ENCODE results near the gene C10orf71.

The C10orf71 gene, protein sequence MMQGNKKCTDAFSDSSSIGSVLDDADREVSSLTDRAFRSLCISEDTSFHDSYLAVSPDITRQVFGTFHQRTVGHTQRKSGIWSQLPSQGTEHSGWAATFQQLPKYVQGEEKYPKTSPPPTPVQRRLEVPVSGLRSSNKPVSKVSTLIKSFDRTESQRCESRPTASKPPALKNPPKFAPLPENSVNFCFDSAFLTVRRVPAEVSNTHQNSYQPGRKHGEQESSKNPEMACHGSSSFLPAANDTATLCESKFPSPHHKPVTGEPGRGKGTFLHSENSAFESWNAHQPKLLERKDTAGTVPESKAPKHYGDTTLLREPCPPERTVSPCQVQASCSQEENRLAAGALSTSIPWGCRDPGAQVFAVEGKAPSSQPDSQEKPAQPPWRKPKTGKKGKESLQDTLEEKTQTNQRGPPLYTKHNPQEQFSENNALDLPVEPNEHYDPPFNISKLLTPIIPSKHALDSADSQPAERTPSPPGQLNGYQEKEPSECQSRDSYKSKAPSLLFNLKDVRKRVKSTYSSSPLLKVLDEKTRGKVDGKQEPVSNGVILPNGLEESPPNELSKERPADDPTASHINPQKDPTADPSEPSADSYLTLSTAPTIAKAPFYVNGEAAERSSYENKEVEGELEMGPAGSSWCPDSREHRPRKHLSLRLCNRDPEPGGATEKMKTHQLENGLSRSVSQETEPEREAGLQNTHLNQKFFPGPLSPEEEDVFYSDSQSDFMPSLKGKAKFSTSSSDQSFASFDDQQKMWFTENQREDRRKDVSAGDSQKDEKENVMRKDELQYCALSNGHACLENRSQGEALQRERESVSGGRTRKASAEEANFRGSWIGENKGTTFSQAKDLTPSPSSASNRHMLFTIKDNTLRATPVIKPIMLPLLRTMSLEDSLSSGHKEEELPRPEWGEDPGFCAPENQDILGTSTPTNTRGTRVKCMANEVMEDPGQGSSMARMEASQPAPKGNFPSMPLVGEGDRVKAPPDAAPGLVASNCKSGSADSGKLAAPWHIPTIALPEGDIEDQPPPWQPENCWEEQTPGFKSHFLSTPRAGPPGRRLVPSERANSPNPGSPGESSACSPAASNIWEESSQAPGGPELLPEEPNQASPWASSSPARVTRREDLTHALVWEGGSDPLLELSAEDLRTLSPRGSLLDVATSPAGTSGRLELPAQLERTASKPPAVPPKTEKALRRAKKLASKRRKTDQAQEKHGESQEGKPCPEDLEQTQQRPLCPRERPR (N-terminal part only)

GRCh38 chr10:49298983-49299815 is at the start of gene C10orf71:
Gene C10orf71 (plus strand): TSS chr10:49299170. CDS start chr10:49322546, 23,376 bp downstream.
- DNase-seq (ENCODE audit: low spot score): no peak

- DNase-seq (ENCODE audit: low spot score): no peak
These were observed 46.5 kb upstream of the C10orf71 start for GRCh38 chr10:49252313-49253034.

GRCh38 chr10:49253340-49253906 is 45.5 kb upstream of the C10orf71 start:
- no peak for DNase-seq (ENCODE audit: low spot score)

DNA sequence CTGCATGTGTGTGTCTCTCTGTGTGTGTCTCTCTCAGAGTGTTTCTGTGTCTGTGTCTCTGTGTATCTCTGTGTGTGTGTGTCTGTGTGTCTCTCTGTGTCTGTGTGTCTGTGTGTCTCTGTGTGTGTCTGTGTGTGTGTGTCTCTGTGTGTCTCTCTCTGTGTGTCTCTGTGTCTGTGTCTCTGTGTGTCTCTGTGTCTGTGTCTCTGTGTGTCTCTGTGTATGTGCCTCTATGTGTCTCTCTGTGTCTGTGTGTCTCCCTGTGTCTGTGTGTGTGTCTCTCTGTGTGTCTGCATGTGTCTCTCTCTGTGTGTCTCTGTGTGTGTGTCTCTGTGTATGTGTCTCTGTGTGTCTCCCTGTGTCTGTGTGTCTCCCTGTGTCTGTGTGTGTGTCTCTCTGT is 44.8 kb upstream of the C10orf71 start:
- no peak for DNase-seq (ENCODE audit: low spot score)

GRCh38 chr10:49254556-49255318 is 44.2 kb upstream of the C10orf71 start:
- peak; percentile 43 for DNase-seq (ENCODE audit: low spot score)

DNA sequence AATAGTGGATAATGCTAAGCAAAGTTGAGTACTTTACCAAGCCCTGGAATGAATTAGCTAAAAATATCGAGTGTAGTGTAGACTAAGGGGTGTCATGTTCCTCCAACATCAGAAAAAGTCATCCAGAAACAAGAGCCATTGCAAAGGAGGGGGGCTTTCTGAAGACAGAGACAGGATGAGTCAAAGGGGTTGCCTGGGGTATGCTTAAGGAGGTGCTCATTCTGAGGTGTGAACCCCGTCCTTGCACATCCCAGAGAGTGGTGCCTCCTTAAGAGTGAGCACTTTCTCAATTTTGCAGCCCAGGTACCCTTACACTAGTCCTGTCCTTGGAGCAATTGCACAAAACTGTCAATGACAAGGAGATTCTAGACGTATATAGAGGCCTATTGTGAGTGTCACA is 43.1 kb upstream of the C10orf71 start:
- no peak for DNase-seq (ENCODE audit: low spot score)

GRCh38 chr10:49257154-49257553 is 41.8 kb upstream of the C10orf71 start:
- DNase-seq (ENCODE audit: low spot score): peak; percentile 3

DNA sequence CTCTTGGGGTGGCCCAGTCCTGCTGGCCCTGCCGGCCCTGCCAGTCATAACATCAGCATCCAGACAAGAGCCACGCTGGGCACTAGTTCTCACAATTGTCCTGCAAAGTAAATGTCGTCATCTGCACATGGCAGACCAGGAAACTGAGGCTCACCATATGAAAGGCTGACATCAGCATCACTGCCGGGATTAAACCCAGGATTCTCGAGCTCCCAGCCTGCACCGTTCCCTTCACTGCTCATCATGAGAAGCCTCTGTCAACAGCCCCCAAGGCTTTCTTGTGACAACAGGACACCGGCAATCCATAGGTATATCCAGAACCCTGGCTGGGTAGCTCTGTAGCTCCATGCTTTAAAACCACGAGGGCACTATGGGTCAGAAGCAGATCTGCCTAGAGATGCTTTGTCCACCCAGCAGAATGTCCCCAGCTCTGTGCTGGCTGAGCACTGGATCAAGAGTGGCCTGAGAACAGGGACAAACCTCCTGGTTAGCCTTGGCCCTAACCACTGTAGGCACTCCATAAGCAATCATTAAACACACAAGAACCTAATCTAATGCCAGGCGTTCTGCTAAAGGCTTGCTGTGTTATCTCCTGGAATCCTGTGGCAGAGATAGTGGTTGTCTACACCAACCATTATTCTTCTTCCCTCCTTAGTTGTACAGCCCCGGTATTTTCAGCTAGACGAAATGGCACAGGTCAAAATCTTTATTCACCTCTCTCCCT is 41.2 kb upstream of the C10orf71 start:
- DNase-seq (ENCODE audit: low spot score): no peak

DNA sequence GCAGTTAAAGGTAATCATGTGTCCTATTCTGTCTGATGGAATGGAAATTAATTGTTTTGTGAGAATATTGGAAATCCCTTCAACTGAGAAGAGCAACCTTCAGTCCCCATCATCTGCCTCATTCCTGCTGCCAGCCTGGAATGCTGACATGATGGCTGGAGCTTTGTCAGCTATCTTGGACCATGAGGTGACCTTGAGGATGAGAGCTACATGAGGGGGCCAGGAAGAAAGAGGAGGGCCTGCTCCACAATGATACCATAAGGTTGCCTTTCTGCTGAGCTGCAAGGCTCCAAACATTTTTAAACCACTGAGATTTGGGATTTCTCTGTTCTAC is 40.7 kb upstream of the C10orf71 start:
- DNase-seq (ENCODE audit: low spot score): no peak

GRCh38 chr10:49260644-49261296 is 38.2 kb upstream of the C10orf71 start:
- DNase-seq (ENCODE audit: low spot score): no peak

DNA sequence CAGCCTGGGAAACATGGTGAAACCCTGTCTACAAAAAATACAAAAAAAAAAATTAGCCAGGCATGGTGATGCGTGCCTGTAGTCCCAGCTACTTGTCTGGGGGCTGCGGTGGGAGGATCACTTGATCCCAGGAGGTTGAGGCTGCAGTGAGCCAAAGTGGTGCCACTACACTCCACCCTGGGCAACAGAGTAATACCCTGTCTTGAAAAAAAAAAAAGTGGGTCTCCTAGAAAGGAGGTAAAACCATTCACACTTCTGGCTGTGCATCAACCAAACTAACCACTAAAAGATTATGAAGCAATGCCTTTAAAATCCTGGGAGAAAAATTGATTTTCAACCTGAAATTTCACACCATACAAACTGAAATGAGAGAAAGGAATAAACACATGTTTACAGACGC is 35.4 kb upstream of the C10orf71 start:
- DNase-seq (ENCODE audit: low spot score): no peak

DNA sequence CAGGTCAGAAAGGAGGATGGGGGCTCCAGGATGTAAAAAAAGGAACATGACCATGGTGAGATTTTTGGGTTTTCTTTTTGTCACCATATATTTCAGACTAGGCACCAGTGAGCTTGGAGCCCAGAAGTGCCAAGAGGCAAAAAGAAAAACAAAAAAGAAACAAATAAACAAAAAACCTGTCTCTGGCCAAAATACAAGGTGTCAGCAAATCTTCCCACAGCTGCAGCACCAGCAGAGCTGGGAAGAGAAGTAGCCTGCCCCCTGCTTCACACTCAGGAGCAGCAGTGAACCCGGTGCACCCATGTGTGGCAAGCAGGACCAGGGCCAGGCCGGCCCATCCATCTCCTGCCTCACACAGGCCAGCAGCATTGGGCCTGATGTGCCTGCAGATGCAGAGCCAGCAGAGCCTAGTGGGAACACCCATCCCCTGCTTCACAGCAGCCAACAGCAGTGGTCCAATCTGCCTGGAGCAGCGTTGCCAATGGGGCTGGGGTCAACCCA is 34.7 kb upstream of the C10orf71 start:
- DNase-seq (ENCODE audit: low spot score): no peak

DNA sequence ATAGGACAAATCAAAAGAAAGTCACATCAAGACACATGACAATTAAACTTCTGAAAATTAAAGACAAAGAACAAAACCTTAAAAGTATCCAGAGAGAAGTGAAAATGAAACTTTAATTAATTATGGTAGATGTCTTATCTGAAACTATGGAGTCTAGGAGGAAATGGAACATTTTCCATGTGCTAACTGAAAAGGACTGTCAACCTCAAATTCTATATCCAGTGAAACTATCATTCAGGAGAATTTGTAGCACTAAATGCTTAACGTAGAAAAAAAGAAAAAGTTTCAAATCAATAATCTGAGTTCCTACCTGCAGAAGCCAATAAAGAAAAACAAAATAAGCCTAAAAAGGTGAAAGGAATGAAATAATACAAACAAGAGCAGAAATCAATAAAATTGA is 33.1 kb upstream of the C10orf71 start:
- no peak for DNase-seq (ENCODE audit: low spot score)

GRCh38 chr10:49268185-49268584 is 30.8 kb upstream of the C10orf71 start:
- DNase-seq (ENCODE audit: low spot score): no peak

GRCh38 chr10:49269523-49269922 is 29.4 kb upstream of the C10orf71 start:
- no peak for DNase-seq (ENCODE audit: low spot score)

- DNase-seq (ENCODE audit: low spot score): no peak
These were observed 28.4 kb upstream of the C10orf71 start for GRCh38 chr10:49270565-49270964.

GRCh38 chr10:49271346-49271745 is 27.6 kb upstream of the C10orf71 start:
- DNase-seq (ENCODE audit: low spot score): no peak

Data from CD4-positive, alpha-beta T cell treated with Interleukin-2 at 100 ng/mL for 4 hours (primary cell).